K562 (cell line): ENCODE measurements around the gene IMPG1. TPM values are rescaled to one million over a fixed set of nuclear protein-coding genes. Genes with fewer than 3 reads are reported as not detected.

ENCODE experiments used
- BCL6 ChIP-seq: fragments of 250-450 bp; sonication (Bioruptor Pico); IDR thresholded peaks from 2 replicates; pipeline ENCODE4 v1.4.0; 2020
- GTF2E2 ChIP-seq: fragments of 200-800 bp; sonication (Bioruptor generic); IDR thresholded peaks from 2 replicates; pipeline ENCODE4 v1.6.1; 2016; ENCODE audit warnings: missing genetic modification characterization, missing compliant biosample characterization
- HNRNPLL ChIP-seq: fragments of 200-400 bp; formaldehyde crosslinking; IDR thresholded peaks from 2 replicates; pipeline ENCODE4 v1.6.1; 2017; ENCODE audit warnings: low read length, low read depth, mild to moderate bottlenecking; ENCODE audit not compliant: poor library complexity, severe bottlenecking
- ZNF134 ChIP-seq: fragments of 250-450 bp; sonication (Bioruptor Pico); conservative IDR thresholded peaks from 2 replicates; pipeline ENCODE4 v1.4.0; 2020
- ZNF253 ChIP-seq: fragments of 250-450 bp; sonication (Bioruptor Pico); conservative IDR thresholded peaks from 2 replicates; pipeline ENCODE4 v1.6.1; 2021; ENCODE audit warnings: mild to moderate bottlenecking
- ZNF444 ChIP-seq: fragments of 250-450 bp; sonication (Bioruptor Pico); IDR thresholded peaks from 2 replicates; pipeline ENCODE4 v1.4.0; 2020; ENCODE audit warnings: mild to moderate bottlenecking, moderate library complexity
- polyA plus RNA-seq, 8 experiments: library from polyadenylated mRNA; depleted of rRNA in 4 of 8; stranded (reverse) in 5 of 8; unstranded in 3 of 8; fragments of >200 nt; fragmentation: Nextera tagmentation in 2 of 8; fragmentation: Illumina TruSeq in 1 of 8; extraction: Ambion mirVana in 2 of 8; extraction: Trizol in 1 of 8; gene quantifications; 2 replicates each; pipeline versions ENCODE4 v1.2.1 to v1.2.3, GENCODE V29; 2011 to 2014; ENCODE audit warnings: inconsistent platforms in 1 of 8, missing spikeins in 1 of 8
- total RNA-seq, 7 experiments: library from RNA; depleted of rRNA in 6 of 7; stranded (reverse); fragments of >200 nt in 6 of 7; fragmentation: Illumina TruSeq in 2 of 7; extraction: Trizol in 2 of 7; gene quantifications; 2 replicates each; pipeline versions ENCODE4 v1.2.1 to v1.2.3, GENCODE V29; 2011 to 2021; ENCODE audit warnings: low replicate concordance in 1 of 7
- TF ChIP-seq, protein P1 (sequence below): fragments of 200-600 bp; sonication (generic); IDR thresholded peaks from one replicate; pipeline ENCODE4 v1.6.1; 2012; ENCODE audit warnings: mild to moderate bottlenecking, low read depth, low read length, inconsistent platforms
- TF ChIP-seq, protein P2 (sequence below), 2 experiments: fragments of 450-650 bp; IDR thresholded peaks; 2 replicates each; pipeline ENCODE4 v1.6.1; 2016

IMPG1 gene
- total and polyA plus RNA-seq, 9 of the 15 experiments (the other 6 are each of a cell fraction or from before 2014, with no cell fraction given) = not detected

DNA sequence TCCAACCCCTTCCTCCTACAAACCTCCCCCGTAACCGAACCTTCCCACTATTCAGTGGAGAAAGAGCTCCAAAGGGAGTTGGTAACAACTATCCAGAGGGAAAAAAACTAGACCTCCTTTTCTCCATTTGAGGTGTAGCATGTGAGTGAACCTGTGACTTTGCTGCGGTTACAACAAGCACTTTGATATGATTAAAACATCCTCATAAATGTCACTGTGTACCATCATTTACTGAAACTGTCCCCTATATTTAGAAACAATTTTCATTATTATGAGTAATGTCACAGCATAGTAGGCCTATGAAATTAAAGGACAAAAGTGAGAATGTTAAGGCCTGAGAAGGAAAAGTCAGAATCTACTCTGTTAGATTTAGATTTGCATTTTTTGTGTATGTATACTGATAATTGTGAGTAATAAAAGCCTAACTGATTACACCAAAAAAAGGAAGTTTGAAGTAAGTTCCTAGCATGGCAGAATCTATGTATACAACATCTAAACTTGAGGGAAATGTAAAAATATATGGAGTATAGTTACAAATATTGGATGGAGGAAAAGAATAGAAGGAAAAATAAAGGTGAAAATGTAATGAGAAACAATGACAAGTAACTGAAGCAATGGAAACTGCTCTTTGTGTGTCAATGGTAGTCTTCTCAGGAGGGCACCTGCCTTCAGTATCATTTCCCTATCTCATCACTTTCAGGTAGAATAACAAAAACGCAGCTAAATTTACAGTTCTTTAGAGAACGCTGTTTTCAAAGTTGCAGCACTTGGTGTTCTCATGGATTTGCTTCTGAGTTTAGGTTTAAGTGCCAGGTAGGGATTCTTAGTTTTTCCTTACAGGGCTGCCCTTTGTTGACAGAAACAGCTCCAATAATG lies 145.9 kb downstream of the IMPG1 start (continued):
- TF ChIP-seq, protein P1, sequence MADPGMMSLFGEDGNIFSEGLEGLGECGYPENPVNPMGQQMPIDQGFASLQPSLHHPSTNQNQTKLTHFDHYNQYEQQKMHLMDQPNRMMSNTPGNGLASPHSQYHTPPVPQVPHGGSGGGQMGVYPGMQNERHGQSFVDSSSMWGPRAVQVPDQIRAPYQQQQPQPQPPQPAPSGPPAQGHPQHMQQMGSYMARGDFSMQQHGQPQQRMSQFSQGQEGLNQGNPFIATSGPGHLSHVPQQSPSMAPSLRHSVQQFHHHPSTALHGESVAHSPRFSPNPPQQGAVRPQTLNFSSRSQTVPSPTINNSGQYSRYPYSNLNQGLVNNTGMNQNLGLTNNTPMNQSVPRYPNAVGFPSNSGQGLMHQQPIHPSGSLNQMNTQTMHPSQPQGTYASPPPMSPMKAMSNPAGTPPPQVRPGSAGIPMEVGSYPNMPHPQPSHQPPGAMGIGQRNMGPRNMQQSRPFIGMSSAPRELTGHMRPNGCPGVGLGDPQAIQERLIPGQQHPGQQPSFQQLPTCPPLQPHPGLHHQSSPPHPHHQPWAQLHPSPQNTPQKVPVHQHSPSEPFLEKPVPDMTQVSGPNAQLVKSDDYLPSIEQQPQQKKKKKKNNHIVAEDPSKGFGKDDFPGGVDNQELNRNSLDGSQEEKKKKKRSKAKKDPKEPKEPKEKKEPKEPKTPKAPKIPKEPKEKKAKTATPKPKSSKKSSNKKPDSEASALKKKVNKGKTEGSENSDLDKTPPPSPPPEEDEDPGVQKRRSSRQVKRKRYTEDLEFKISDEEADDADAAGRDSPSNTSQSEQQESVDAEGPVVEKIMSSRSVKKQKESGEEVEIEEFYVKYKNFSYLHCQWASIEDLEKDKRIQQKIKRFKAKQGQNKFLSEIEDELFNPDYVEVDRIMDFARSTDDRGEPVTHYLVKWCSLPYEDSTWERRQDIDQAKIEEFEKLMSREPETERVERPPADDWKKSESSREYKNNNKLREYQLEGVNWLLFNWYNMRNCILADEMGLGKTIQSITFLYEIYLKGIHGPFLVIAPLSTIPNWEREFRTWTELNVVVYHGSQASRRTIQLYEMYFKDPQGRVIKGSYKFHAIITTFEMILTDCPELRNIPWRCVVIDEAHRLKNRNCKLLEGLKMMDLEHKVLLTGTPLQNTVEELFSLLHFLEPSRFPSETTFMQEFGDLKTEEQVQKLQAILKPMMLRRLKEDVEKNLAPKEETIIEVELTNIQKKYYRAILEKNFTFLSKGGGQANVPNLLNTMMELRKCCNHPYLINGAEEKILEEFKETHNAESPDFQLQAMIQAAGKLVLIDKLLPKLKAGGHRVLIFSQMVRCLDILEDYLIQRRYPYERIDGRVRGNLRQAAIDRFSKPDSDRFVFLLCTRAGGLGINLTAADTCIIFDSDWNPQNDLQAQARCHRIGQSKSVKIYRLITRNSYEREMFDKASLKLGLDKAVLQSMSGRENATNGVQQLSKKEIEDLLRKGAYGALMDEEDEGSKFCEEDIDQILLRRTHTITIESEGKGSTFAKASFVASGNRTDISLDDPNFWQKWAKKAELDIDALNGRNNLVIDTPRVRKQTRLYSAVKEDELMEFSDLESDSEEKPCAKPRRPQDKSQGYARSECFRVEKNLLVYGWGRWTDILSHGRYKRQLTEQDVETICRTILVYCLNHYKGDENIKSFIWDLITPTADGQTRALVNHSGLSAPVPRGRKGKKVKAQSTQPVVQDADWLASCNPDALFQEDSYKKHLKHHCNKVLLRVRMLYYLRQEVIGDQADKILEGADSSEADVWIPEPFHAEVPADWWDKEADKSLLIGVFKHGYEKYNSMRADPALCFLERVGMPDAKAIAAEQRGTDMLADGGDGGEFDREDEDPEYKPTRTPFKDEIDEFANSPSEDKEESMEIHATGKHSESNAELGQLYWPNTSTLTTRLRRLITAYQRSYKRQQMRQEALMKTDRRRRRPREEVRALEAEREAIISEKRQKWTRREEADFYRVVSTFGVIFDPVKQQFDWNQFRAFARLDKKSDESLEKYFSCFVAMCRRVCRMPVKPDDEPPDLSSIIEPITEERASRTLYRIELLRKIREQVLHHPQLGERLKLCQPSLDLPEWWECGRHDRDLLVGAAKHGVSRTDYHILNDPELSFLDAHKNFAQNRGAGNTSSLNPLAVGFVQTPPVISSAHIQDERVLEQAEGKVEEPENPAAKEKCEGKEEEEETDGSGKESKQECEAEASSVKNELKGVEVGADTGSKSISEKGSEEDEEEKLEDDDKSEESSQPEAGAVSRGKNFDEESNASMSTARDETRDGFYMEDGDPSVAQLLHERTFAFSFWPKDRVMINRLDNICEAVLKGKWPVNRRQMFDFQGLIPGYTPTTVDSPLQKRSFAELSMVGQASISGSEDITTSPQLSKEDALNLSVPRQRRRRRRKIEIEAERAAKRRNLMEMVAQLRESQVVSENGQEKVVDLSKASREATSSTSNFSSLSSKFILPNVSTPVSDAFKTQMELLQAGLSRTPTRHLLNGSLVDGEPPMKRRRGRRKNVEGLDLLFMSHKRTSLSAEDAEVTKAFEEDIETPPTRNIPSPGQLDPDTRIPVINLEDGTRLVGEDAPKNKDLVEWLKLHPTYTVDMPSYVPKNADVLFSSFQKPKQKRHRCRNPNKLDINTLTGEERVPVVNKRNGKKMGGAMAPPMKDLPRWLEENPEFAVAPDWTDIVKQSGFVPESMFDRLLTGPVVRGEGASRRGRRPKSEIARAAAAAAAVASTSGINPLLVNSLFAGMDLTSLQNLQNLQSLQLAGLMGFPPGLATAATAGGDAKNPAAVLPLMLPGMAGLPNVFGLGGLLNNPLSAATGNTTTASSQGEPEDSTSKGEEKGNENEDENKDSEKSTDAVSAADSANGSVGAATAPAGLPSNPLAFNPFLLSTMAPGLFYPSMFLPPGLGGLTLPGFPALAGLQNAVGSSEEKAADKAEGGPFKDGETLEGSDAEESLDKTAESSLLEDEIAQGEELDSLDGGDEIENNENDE = no peak
- TF ChIP-seq ZNF134 (CRISPR knock-in tag) = no peak
- no peak for TF ChIP-seq ZNF444 (CRISPR knock-in tag)
- TF ChIP-seq, protein P2, sequence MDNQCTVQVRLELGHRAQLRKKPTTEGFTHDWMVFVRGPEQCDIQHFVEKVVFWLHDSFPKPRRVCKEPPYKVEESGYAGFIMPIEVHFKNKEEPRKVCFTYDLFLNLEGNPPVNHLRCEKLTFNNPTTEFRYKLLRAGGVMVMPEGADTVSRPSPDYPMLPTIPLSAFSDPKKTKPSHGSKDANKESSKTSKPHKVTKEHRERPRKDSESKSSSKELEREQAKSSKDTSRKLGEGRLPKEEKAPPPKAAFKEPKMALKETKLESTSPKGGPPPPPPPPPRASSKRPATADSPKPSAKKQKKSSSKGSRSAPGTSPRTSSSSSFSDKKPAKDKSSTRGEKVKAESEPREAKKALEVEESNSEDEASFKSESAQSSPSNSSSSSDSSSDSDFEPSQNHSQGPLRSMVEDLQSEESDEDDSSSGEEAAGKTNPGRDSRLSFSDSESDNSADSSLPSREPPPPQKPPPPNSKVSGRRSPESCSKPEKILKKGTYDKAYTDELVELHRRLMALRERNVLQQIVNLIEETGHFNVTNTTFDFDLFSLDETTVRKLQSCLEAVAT (IDR thresholded peaks at IDR 0.05) = no peak
- no peak for TF ChIP-seq BCL6 (CRISPR knock-in tag)
- TF ChIP-seq ZNF253 (CRISPR knock-in tag) = no peak
- TF ChIP-seq GTF2E2 (tag) = no peak
- no peak for TF ChIP-seq HNRNPLL
